Activated CD4-positive, alpha-beta T cell treated with anti-CD3 and anti-CD28 coated beads, Interleukin-10, Interleukin-2, amounts not matched to agents 100 ng/mL and 50 ng/mL, durations not matched to agents 16 hours and 8 hours (primary cell): Measurements from ENCODE around the gene AARS2.
"Not testable (repeated sequence)": the region's sequence is repeated elsewhere in the genome, so short reads cannot be mapped to it uniquely, and the experiment has no call there.

ENCODE experiments used
- DNase-seq: peaks from one replicate; pipeline ENCODE4 v3.0.0-alpha.2; 2020

The AARS2 gene

DNA sequence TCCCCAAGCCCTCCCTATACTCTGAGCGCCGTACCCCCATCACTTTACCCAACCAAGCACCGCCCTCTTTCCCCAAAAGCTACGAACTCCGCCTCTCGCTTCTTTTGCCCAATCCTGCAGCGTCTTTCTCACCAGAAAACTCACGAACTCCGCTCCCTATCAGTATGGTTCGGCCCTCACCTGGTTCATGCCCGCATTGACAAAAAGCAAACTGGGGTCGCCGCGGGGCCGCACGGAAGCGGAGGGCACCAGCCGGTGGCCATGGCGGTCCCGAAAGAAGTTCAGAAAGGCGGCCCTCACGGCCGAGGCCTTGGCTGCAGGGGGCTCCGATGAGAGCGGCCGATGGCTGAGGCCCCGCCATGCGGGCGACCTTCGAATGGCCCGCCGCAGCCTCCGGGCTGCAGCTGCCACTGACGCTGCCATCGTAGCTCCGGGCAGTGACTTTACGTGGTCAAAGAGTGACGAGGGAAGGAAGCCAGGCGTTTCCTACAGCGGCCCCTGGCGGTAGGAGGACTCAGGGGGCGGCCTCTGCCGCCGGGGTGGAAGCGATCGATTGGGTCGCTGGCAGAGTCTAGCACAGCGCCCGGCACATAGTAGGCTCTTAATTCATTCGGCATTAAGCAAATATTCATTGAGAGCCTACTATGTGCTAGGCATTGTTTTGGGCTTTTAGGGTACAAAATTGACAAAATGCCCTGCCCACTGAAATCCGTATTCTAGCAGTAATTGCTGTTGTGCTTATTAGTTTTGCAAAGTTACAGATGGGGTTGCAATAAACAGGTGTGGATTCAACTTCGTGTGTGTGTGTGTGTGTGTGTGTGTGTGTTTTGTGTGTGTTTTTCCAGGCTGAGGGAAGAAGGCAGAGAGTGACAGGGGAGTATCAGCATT lies at the start of gene AARS2:
Gene AARS2, minus strand, starts transcription at position 447 of the 888 bp plus-strand sequence. Its CDS starts 24 bp downstream, at position 423.
- peak; percentile 94 for DNase-seq

GRCh38 chr6:44361947-44362346 lies 48.8 kb upstream of the AARS2 start:
- no peak for DNase-seq

- no peak for DNase-seq
Measured at GRCh38 chr6:44359973-44360372, 46.8 kb upstream of the AARS2 start.

DNA sequence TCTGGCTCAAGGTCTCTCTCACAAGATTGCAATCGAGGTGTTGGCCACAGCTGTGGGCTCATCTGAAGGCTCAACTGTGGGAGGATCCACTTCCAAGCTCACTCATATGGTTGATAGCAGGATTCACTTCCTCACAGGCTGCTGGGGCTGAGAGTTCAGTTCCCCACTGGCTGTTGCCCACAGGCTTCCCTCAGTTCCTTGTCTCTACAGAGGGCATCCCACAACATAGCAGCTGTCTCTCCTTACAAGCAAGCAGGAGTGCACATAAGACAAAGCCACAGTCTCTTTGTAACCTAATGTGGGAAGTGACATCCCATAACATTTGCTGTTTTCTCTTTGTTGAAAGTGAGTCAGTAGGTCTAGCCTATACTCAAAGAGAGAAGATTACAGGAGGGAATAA lies 43.3 kb upstream of the AARS2 start:
- no peak for DNase-seq

GRCh38 chr6:44355640-44356039 lies 42.5 kb upstream of the AARS2 start:
- DNase-seq, result no peak

- no peak for DNase-seq
Measured at GRCh38 chr6:44353336-44353735, 40.2 kb upstream of the AARS2 start.

- DNase-seq, result no peak
Measured at GRCh38 chr6:44352259-44352658, 39.1 kb upstream of the AARS2 start.

DNA sequence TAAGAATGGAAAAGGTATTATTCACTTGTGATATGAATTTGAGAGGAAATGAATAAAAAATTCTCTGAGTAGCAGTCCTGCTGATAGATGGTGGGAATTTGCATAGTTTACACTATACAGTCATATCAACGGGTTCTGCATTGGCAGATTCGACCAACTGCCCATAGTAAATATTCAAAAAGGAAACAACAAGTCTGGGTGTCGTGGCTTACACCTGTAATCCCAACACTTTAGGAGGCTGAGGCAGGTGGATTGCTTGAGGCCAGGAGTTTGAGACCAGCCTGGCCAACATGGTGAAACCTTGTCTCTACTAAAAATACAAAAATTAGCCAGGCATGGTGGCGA lies 37.5 kb upstream of the AARS2 start:
- not testable (repeated sequence) for DNase-seq

DNA sequence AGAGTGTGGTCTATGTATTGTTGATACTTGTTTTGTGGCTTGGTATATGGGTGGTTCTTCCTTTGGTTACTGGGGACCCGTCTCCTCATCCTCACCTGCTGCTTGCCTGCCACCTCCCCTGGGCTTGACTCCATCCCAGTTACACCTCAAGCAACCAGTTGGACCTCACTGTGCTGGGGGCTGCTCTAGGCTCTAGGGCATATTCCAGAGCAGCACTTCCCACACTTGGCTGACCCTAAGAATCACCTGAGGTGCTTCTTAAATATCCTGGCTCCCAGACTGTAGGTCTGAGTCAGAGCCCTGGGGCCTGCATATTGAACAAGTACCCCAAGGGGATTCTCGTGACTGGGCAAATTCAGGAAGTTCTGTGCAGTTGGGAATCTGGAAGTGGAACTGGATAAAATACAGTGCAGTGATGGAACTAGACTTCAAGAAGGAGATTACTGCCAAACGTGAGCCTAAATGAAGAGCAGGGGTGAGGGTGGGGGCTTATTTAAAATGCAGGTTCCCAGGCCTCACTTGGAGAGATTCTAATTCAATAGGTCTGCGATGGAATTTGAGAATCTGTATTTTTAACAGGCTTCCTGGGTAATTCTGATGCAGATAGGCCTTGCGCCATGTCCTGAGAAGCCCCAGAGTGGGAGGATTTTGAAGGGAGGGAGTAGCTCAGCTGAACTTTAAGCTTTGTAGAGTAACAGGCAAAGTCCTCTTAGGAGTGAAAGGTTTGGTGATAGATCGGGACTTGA lies 36.9 kb upstream of the AARS2 start:
- DNase-seq, result no peak

- DNase-seq, result not testable (repeated sequence)
Measured at GRCh38 chr6:44346818-44347217, 33.7 kb upstream of the AARS2 start.

- no peak for DNase-seq
Measured at GRCh38 chr6:44342489-44342888, 29.3 kb upstream of the AARS2 start, which contains the start of gene SPATS1. Gene SPATS1, plus strand, starts transcription at chr6:44342650. Its CDS starts 446 bp downstream, at chr6:44343096.

- DNase-seq, result no peak
Measured at GRCh38 chr6:44342052-44342451, 28.9 kb upstream of the AARS2 start.

DNA sequence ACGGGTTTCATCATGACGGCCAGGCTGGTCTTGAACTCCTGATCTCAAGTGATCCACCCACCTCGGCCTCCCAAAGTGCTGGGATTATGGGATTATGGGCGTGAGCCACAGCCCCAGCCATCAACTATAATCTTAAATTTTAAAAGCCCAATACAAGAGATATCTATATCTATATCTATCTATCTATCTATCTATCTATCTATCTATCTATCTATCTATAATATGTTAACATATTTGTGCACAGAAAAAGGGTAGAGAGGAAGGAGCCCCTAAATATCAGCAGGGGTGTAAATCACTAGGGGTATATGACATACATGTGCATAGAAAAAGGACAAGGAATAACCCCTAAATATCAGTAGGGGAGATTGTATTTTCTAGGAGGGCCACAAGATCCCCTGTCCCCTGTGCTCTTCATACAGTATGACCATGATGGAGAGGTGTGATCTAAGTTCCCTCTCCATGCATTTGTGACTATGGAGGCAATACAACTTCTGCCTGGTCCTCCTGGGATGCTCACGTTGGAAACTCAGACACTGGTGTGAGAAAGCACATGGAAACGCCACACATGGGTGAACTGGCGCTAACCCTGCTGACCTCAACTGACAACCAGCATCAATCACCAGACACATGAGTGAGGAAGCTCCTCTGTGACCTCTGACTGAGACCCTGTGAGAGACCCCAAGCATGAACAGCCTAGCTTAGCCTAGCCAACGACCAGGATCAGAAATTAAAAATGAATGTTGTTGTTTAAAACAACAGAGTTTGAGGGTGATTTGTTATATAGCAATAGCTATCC lies 28.1 kb upstream of the AARS2 start:
- no peak for DNase-seq

DNA sequence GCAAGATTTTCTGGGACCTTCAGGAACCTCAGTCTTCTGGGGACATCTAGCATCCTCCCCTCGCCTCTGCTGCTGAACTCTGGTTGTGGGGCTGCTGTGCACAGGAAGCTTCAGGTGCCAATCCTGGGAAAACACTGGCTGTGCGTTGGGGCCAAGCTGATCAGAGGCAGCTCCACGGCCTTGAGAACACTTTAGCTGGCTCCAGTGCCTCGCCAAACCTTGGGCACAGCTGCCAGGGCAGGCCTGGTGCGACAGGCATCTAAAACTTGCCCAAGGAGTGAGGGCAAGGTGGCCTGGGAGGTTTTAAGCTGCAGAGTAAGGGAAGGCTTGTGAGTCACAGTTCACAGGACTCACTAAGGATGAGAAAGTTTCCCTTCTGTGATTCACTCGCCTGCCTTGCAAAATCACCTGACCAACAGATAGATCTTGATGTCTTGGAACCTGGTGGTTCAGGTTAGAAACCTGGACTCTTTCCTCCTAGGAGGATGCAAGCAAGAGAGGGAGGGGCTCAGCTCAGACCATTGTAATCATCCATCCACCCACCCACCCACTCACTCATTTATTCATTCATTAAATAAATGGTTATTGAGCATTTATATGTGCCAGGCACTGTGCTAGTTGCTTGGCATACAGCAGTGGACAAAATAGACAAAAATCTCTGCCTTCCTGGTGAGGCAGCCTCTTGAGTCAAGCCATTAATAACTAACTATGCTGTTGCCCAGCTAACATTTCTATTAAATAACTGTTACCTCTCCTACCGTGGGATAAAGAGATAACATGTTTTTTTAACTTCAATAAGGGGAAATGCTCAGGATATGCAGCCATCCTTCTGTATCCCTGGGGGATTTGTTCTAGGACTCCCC lies 26.8 kb upstream of the AARS2 start:
- DNase-seq, result peak; percentile 16

GRCh38 chr6:44339301-44339700 lies 26.2 kb upstream of the AARS2 start:
- no peak for DNase-seq

- DNase-seq, result peak; percentile 77
Measured at GRCh38 chr6:44338228-44339122, 25.3 kb upstream of the AARS2 start.

- no peak for DNase-seq
Measured at GRCh38 chr6:44335631-44336030, 22.5 kb upstream of the AARS2 start.

GRCh38 chr6:44333942-44334341 lies 20.8 kb upstream of the AARS2 start:
- DNase-seq, result no peak

GRCh38 chr6:44333273-44333919 lies 20.2 kb upstream of the AARS2 start:
- no peak for DNase-seq

GRCh38 chr6:44332585-44332984 lies 19.4 kb upstream of the AARS2 start:
- DNase-seq, result no peak

DNA sequence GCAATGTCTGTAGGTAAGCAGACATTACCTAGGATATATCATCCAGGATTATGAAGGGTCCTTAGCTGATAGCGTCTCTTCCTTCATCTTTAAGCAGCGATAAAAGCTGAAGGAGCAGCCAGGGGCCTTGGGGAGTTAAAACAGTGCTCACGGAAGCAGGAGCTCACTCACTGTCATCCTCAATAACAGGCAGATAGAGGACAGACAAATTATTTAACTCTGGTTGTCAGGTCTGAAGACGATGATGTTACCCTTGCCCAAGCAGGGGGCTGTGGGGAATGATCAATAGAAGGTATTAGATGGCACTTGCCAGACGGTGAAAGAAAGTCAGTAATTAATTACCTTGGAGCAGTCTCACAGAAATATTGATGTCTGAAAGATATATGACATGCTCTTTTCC lies 16.7 kb upstream of the AARS2 start:
- DNase-seq, result no peak
